Neuronal stem cell (in vitro differentiated cells): ENCODE results near the gene UBL7.

Source experiments
- DNase-seq: peaks from one replicate; pipeline ENCODE4 v3.0.0-alpha.2; 2013; ENCODE audit warnings: low spot score
- H2AFZ ChIP-seq: one replicate; pipeline ENCODE4 v1.6.1; 2013; ENCODE audit warnings: mild to moderate bottlenecking, low read length, inconsistent platforms
- H2AK5ac ChIP-seq: 2 replicates; pipeline ENCODE4 v1.6.1; 2013; ENCODE audit warnings: low read depth, mild to moderate bottlenecking, inconsistent platforms, low read length, moderate library complexity, mixed read lengths
- H2BK120ac ChIP-seq: 2 replicates; pipeline ENCODE4 v1.6.1; 2013; ENCODE audit warnings: low read depth, mild to moderate bottlenecking, inconsistent platforms, low read length, moderate library complexity, mixed read lengths
- H2BK12ac ChIP-seq: one replicate; pipeline ENCODE4 v1.6.1; 2013; ENCODE audit warnings: low read length, inconsistent platforms
- H2BK15ac ChIP-seq: 2 replicates; pipeline ENCODE4 v1.6.1; 2013; ENCODE audit warnings: mild to moderate bottlenecking, low read length, inconsistent platforms, mixed read lengths
- H2BK5ac ChIP-seq: one replicate; pipeline ENCODE4 v1.6.1; 2013; ENCODE audit warnings: inconsistent platforms, mild to moderate bottlenecking, low read length, moderate library complexity
- H3K14ac ChIP-seq: one replicate; pipeline ENCODE4 v1.6.1; 2013; ENCODE audit warnings: low read length, inconsistent platforms
- H3K18ac ChIP-seq: 2 replicates; pipeline ENCODE4 v1.6.1; 2013; ENCODE audit warnings: low read length, inconsistent platforms
- H3K23ac ChIP-seq: 2 replicates; pipeline ENCODE4 v1.6.1; 2013; ENCODE audit warnings: low read depth, mild to moderate bottlenecking, mixed read lengths, low read length, inconsistent platforms; ENCODE audit not compliant: poor library complexity
- H3K27ac ChIP-seq: replicated peaks from 3 replicates; pipeline ENCODE4 v1.5.1; 2013; ENCODE audit warnings: low read length, inconsistent platforms
- H3K27me3 ChIP-seq, 3 experiments: 2 replicates each; pipeline ENCODE4 v1.6.1; 2013; ENCODE audit warnings: low read length in 3 of 3, mild to moderate bottlenecking in 2 of 3, inconsistent platforms in 1 of 3, low read depth in 1 of 3, mixed read lengths in 1 of 3, moderate library complexity in 1 of 3; ENCODE audit not compliant: control insufficient read depth in 3 of 3, insufficient read depth in 3 of 3
- H3K36me3 ChIP-seq, 2 donors: replicated peaks in 1 of 2; 2 replicates each; pipeline ENCODE4 v1.6.1; 2013; ENCODE audit warnings: low read length in 2 of 2; ENCODE audit not compliant: control insufficient read depth in 2 of 2, insufficient read depth in 2 of 2
- H3K4ac ChIP-seq: 2 replicates; pipeline ENCODE4 v1.6.1; 2013; ENCODE audit warnings: inconsistent platforms, mild to moderate bottlenecking, low read length, moderate library complexity
- H3K4me1 ChIP-seq, 2 donors: 1 replicate in 1 of 2; 2 replicates in 1 of 2; pipeline ENCODE4 v1.6.1; 2013; ENCODE audit warnings: low read length in 2 of 2, low read depth in 1 of 2; ENCODE audit not compliant: control insufficient read depth in 2 of 2, insufficient read depth in 1 of 2
- H3K4me2 ChIP-seq: one replicate; pipeline ENCODE4 v1.6.1; 2013; ENCODE audit warnings: mild to moderate bottlenecking, low read length, inconsistent platforms; ENCODE audit not compliant: insufficient read depth, poor library complexity, severe bottlenecking
- H3K4me3 ChIP-seq, 2 donors: 2 replicates each; pipeline ENCODE4 v1.5.1; 2013; ENCODE audit warnings: low read length in 2 of 2, mild to moderate bottlenecking in 2 of 2, inconsistent platforms in 1 of 2, moderate library complexity in 1 of 2
- H3K79me1 ChIP-seq: one replicate; pipeline ENCODE4 v1.6.1; 2013; ENCODE audit warnings: low read depth, mild to moderate bottlenecking, inconsistent platforms, low read length, moderate library complexity
- H3K9ac ChIP-seq: one replicate; pipeline ENCODE4 v1.6.1; 2013; ENCODE audit warnings: mild to moderate bottlenecking, low read depth, low read length, inconsistent platforms; ENCODE audit not compliant: poor library complexity
- H3K9me3 ChIP-seq, 2 donors: replicated peaks in 1 of 2; 2 replicates each; pipeline versions ENCODE3 to v1.6.1; 2013; ENCODE audit warnings: low read length in 2 of 2, mild to moderate bottlenecking in 2 of 2, inconsistent platforms in 1 of 2, low read depth in 1 of 2, mixed read lengths in 1 of 2, moderate library complexity in 1 of 2; ENCODE audit not compliant: control insufficient read depth in 2 of 2, insufficient read depth in 1 of 2
- H4K8ac ChIP-seq: one replicate; pipeline ENCODE4 v1.6.1; 2013; ENCODE audit warnings: low read depth, mild to moderate bottlenecking, inconsistent platforms, low read length, moderate library complexity
- H4K91ac ChIP-seq: one replicate; pipeline ENCODE4 v1.6.1; 2013; ENCODE audit warnings: low read length, low read depth, mild to moderate bottlenecking, inconsistent platforms; ENCODE audit not compliant: poor library complexity
- WGBS, 2 donors: extraction: QIAGEN DNeasy Blood & Tissue Kit; methylation state at CpG; one replicate each; pipeline ENCODE4 v1.1.7; 2013; ENCODE audit warnings: missing lambda C conversion rate in 2 of 2, mixed read lengths in 1 of 2; ENCODE audit not compliant: insufficient read length in 2 of 2, insufficient replicate concordance in 1 of 2; ENCODE audit errors: extremely low coverage in 2 of 2; 5-methylcytosine and 5-hydroxymethylcytosine counted together

The UBL7 gene

GRCh38 chr15:74497584-74497983 is 36.6 kb upstream of the UBL7 start:
- no peak overlapping the region for H3K23ac ChIP-seq
- no peak overlapping the region for H3K4ac ChIP-seq
- no peak for DNase-seq
- no peaks in the 10 kb centered on the region for H3K27me3 ChIP-seq
- no CpG with 5 or more reads among the region's 2 CpGs for WGBS, 2 donors
- no peaks in the 10 kb centered on the region for H3K9me3 ChIP-seq
- no peak overlapping the region for H4K91ac ChIP-seq
- no peak overlapping the region for H3K4me2 ChIP-seq
- H2BK5ac ChIP-seq: no peak overlapping the region
- H3K27ac ChIP-seq: no peak overlapping the region
- no peak overlapping the region for H3K14ac ChIP-seq
- no peak overlapping the region for H3K4me3 ChIP-seq
- H4K8ac ChIP-seq: no peak overlapping the region
- peaks cover 2 to 7% of the 10 kb centered on the region in 2 donors for H3K36me3 ChIP-seq
- H2AK5ac ChIP-seq: no peak overlapping the region
- no peak overlapping the region for H2BK120ac ChIP-seq
- H2BK15ac ChIP-seq: no peak overlapping the region
- no peak overlapping the region for H2BK12ac ChIP-seq
- no peak overlapping the region for H3K9ac ChIP-seq
- no peak overlapping the region for H2AFZ ChIP-seq
- no peaks in the 10 kb centered on the region for H3K4me1 ChIP-seq
- no peaks in the 10 kb centered on the region for H3K79me1 ChIP-seq
- no peak overlapping the region for H3K18ac ChIP-seq

GRCh38 chr15:74496648-74497047 is 35.7 kb upstream of the UBL7 start:
- no peaks in the 10 kb centered on the region for H3K27me3 ChIP-seq
- H3K4ac ChIP-seq: no peak overlapping the region
- H2BK120ac ChIP-seq: no peak overlapping the region
- no peak overlapping the region for H2AFZ ChIP-seq
- no peaks in the 10 kb centered on the region for H3K4me1 ChIP-seq
- H2AK5ac ChIP-seq: no peak overlapping the region
- DNase-seq: no peak
- WGBS, 2 donors: no CpG with 5 or more reads among the region's 3 CpGs
- H2BK12ac ChIP-seq: no peak overlapping the region
- H2BK15ac ChIP-seq: no peak overlapping the region
- no peak overlapping the region for H3K18ac ChIP-seq
- no peak overlapping the region for H2BK5ac ChIP-seq
- no peak overlapping the region for H4K8ac ChIP-seq
- H3K23ac ChIP-seq: no peak overlapping the region
- no peak overlapping the region for H3K14ac ChIP-seq
- peaks cover under 1 to 2% of the 10 kb centered on the region in 2 donors for H3K36me3 ChIP-seq
- H3K27ac ChIP-seq: no peak overlapping the region
- H3K4me3 ChIP-seq: no peak overlapping the region
- H3K79me1 ChIP-seq: no peaks in the 10 kb centered on the region
- H4K91ac ChIP-seq: no peak overlapping the region
- no peaks in the 10 kb centered on the region for H3K9me3 ChIP-seq
- H3K9ac ChIP-seq: no peak overlapping the region
- H3K4me2 ChIP-seq: no peak overlapping the region

GRCh38 chr15:74490339-74490689 is 29.4 kb upstream of the UBL7 start:
- no peaks in the 10 kb centered on the region for H3K9me3 ChIP-seq
- H3K27ac ChIP-seq: no peak overlapping the region
- H3K23ac ChIP-seq: no peak overlapping the region
- no peak overlapping the region for H2AK5ac ChIP-seq
- no peak overlapping the region for H2BK15ac ChIP-seq
- H3K4me3 ChIP-seq: no peak overlapping the region
- peak overlapping the region; percentile 66 for H2AFZ ChIP-seq
- H4K8ac ChIP-seq: no peak overlapping the region
- H3K4ac ChIP-seq: no peak overlapping the region
- no peak overlapping the region for H2BK120ac ChIP-seq
- no peak for DNase-seq
- H2BK5ac ChIP-seq: no peak overlapping the region
- peaks cover 0 to 7% of the 10 kb centered on the region in 2 donors for H3K36me3 ChIP-seq
- no peak overlapping the region for H4K91ac ChIP-seq
- no peak overlapping the region for H3K14ac ChIP-seq
- WGBS, 2 donors: no CpG with 5 or more reads among the region's 1 CpG
- no peaks in the 10 kb centered on the region for H3K79me1 ChIP-seq
- H2BK12ac ChIP-seq: peak overlapping the region; percentile 60
- H3K27me3 ChIP-seq: no peaks in the 10 kb centered on the region
- peak overlapping the region; percentile 84 for H3K18ac ChIP-seq
- H3K4me2 ChIP-seq: no peak overlapping the region
- H3K9ac ChIP-seq: no peak overlapping the region
- peaks cover 0 to 3% of the 10 kb centered on the region in 2 donors for H3K4me1 ChIP-seq

GRCh38 chr15:74489518-74490338 is 28.8 kb upstream of the UBL7 start:
- no peaks in the 10 kb centered on the region for H3K79me1 ChIP-seq
- no peak overlapping the region for H2BK5ac ChIP-seq
- DNase-seq: peak; percentile 57
- no peak overlapping the region for H3K4ac ChIP-seq
- peak overlapping the region; percentile 66 for H2AFZ ChIP-seq
- peak overlapping the region; percentile 60 for H2BK12ac ChIP-seq
- H3K36me3 ChIP-seq: peaks cover 0 to 7% of the 10 kb centered on the region in 2 donors
- no peak overlapping the region for H3K14ac ChIP-seq
- no peak overlapping the region for H3K4me3 ChIP-seq
- H2BK15ac ChIP-seq: no peak overlapping the region
- H4K8ac ChIP-seq: no peak overlapping the region
- no peak overlapping the region for H3K9ac ChIP-seq
- no peak overlapping the region for H2BK120ac ChIP-seq
- no peak overlapping the region for H3K23ac ChIP-seq
- H4K91ac ChIP-seq: no peak overlapping the region
- peak overlapping the region; percentile 84 for H3K18ac ChIP-seq
- no peak overlapping the region for H2AK5ac ChIP-seq
- peaks cover 0 to 3% of the 10 kb centered on the region in 2 donors for H3K4me1 ChIP-seq
- H3K27ac ChIP-seq: no peak overlapping the region
- no peaks in the 10 kb centered on the region for H3K9me3 ChIP-seq
- WGBS, 2 donors: no CpG with 5 or more reads among the region's 9 CpGs
- H3K4me2 ChIP-seq: no peak overlapping the region
- H3K27me3 ChIP-seq: no peaks in the 10 kb centered on the region
